Measurements from ENCODE around the gene KPNB1. TPM values are rescaled to one million over a fixed set of nuclear protein-coding genes. Genes with fewer than 3 reads are reported as not detected.
A peak's percentile ranks its signal among the peaks of the same experiment; 100 is the strongest.

The KPNB1 gene
- total RNA-seq, 1 donor from 2014 or later = 298 TPM

DNA sequence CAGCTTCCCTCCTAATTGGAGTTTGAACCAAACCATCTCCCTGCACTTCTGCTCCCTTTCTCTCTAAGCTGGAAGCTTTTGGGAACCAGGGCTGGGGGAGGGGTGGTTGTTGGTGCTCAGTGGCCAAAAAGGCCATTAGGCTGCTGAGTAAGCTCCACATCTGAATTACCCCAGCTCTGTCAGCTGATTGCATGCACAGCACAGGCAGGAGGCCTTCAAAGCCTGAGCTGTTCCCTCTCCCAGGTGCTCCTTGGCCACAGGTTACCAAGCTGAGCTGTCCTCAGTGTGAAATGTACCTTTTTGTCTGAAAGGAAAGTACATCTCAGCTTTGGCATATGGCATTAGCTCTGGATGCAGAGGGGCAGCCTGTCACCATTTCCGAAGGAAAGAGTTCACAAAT is 38.0 kb downstream of the KPNB1 start:
- no peak for DNase-seq (ENCODE audit: low spot score)
- H3K9me3 Mint-ChIP-seq (ENCODE audit: low read depth) = no peaks in the 10 kb centered on the region
- TF ChIP-seq, protein P1, sequence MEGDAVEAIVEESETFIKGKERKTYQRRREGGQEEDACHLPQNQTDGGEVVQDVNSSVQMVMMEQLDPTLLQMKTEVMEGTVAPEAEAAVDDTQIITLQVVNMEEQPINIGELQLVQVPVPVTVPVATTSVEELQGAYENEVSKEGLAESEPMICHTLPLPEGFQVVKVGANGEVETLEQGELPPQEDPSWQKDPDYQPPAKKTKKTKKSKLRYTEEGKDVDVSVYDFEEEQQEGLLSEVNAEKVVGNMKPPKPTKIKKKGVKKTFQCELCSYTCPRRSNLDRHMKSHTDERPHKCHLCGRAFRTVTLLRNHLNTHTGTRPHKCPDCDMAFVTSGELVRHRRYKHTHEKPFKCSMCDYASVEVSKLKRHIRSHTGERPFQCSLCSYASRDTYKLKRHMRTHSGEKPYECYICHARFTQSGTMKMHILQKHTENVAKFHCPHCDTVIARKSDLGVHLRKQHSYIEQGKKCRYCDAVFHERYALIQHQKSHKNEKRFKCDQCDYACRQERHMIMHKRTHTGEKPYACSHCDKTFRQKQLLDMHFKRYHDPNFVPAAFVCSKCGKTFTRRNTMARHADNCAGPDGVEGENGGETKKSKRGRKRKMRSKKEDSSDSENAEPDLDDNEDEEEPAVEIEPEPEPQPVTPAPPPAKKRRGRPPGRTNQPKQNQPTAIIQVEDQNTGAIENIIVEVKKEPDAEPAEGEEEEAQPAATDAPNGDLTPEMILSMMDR (IDR thresholded peaks at IDR 0.05) = no peak
- H3K27me3 Mint-ChIP-seq (ENCODE audit: low read depth) = no peaks in the 10 kb centered on the region
- H3K4me3 Mint-ChIP-seq (ENCODE audit: unreplicated experiment) = no peak overlapping the region
- peaks cover 21% of the 10 kb centered on the region for H3K36me3 Mint-ChIP-seq (ENCODE audit: low read depth)
- peaks cover 7% of the 10 kb centered on the region for H3K4me1 Mint-ChIP-seq (ENCODE audit: low read depth)
- no peak overlapping the region for H3K27ac Mint-ChIP-seq (ENCODE audit: unreplicated experiment)

GRCh38 chr17:47690121-47690520 is 40.4 kb downstream of the KPNB1 start:
- Mint-ChIP-seq H3K27me3 (ENCODE audit: low read depth) (no peaks in the 10 kb centered on the region), H3K36me3 (ENCODE audit: low read depth) (peaks cover 7% of the 10 kb centered on the region), H3K4me1 (ENCODE audit: low read depth) (peaks cover 18% of the 10 kb centered on the region), H3K9me3 (ENCODE audit: low read depth) (no peaks in the 10 kb centered on the region), H3K27ac (ENCODE audit: unreplicated experiment) (no peak overlapping the region), H3K4me3 (ENCODE audit: unreplicated experiment) (no peak overlapping the region)
- DNase-seq (ENCODE audit: low spot score) = no peak
- TF ChIP-seq, protein P1 (IDR thresholded peaks at IDR 0.05) = no peak

GRCh38 chr17:47692137-47692894 is 42.6 kb downstream of the KPNB1 start:
- no peaks in the 10 kb centered on the region for H3K36me3 Mint-ChIP-seq (ENCODE audit: low read depth)
- H3K4me3 Mint-ChIP-seq (ENCODE audit: unreplicated experiment) = peak overlapping the region; percentile 88
- H3K4me1 Mint-ChIP-seq (ENCODE audit: low read depth) = peaks cover 24% of the 10 kb centered on the region
- peak; percentile 24 for DNase-seq (ENCODE audit: low spot score)
- H3K9me3 Mint-ChIP-seq (ENCODE audit: low read depth) = no peaks in the 10 kb centered on the region
- H3K27me3 Mint-ChIP-seq (ENCODE audit: low read depth) = no peaks in the 10 kb centered on the region
- no peak overlapping the region for H3K27ac Mint-ChIP-seq (ENCODE audit: unreplicated experiment)
- TF ChIP-seq, protein P1 (IDR thresholded peaks at IDR 0.05) = no peak

DNA sequence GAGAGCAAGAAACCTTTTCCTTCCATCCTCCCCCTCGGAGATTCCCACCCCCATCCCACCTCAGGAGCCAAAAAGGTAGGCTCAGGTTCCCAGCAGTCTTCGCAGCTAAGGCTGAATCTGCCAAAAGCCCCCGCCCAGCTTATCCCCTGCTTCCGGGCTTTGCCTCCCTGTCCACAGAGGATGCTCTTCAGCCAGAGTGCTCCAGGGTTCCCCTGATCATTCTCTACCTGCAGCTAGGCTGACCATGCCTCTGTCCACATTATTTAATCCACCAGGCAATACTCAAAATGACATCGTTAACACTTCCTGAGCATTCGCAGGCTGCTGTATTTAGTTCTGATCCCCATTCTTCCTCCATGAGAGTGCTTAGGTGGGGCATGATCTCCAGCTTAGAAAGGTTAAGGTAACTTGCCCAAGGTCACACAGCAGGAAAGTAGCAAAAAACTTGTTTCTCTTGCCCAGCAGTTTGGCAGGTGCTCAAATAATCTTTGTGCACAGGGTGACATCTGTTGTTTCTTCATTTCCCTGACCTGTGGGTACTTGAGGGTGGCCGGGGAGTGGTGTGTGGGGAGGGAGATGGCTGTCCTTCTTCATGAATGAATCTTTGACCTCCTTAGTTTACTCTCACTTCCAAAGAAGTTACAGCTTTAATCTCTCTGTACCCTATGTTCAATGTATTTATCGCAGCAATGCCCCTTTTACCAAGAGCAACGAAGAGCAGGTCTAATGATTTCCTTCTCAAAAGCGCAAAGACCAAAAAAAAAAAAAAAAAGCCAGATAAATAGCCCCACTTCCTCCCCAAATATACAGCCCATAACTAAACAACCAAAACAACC is 43.4 kb downstream of the KPNB1 start:
- Mint-ChIP-seq H3K27me3 (ENCODE audit: low read depth) (no peaks in the 10 kb centered on the region), H3K4me1 (ENCODE audit: low read depth) (peaks cover 24% of the 10 kb centered on the region), H3K36me3 (ENCODE audit: low read depth) (no peaks in the 10 kb centered on the region), H3K27ac (ENCODE audit: unreplicated experiment) (peak overlapping the region; percentile 76), H3K9me3 (ENCODE audit: low read depth) (no peaks in the 10 kb centered on the region), H3K4me3 (ENCODE audit: unreplicated experiment) (peak overlapping the region; percentile 88)
- peak; percentile 59 for DNase-seq (ENCODE audit: low spot score)
- TF ChIP-seq, protein P1 (IDR thresholded peaks at IDR 0.05) = no peak
